Ascending aorta (tissue), 2 donors: Measurements from ENCODE around the gene CD40. TPM values are rescaled to one million over a fixed set of nuclear protein-coding genes. Genes with fewer than 3 reads are reported as not detected.

Source experiments
- DNase-seq, 2 donors: peaks; one replicate each; pipeline ENCODE4 v3.0.0-alpha.2; 2019; ENCODE audit warnings: low spot score in 2 of 2
- H3K27ac ChIP-seq, 2 donors: fragments of 200-600 bp; sonication (generic); one replicate each; pipeline ENCODE4 v1.5.1; 2016 to 2017; ENCODE audit warnings: mild to moderate bottlenecking in 1 of 2
- H3K27me3 ChIP-seq: fragments of 200-600 bp; sonication (generic); one replicate; pipeline ENCODE4 v1.5.1; 2017
- H3K36me3 ChIP-seq, 2 donors: fragments of 200-600 bp; sonication (generic); one replicate each; pipeline ENCODE4 v1.5.1; 2016
- H3K4me1 ChIP-seq, 2 donors: fragments of 200-600 bp; sonication (generic); one replicate each; pipeline ENCODE4 v1.5.1; 2016 to 2017; ENCODE audit warnings: mild to moderate bottlenecking in 1 of 2
- H3K4me3 ChIP-seq, 2 donors: fragments of 200-600 bp; sonication (generic); one replicate each; pipeline ENCODE4 v1.5.1; 2016 to 2017; ENCODE audit warnings: mild to moderate bottlenecking in 1 of 2
- H3K9me3 ChIP-seq, 2 donors: fragments of 200-600 bp; sonication (generic); one replicate each; pipeline ENCODE4 v1.5.1; 2016
- CTCF ChIP-seq, 3 experiments: fragments of 200-600 bp in 2 of 3; fragments of 450-650 bp in 1 of 3; sonication (generic) in 2 of 3; IDR thresholded peaks; one replicate each; pipeline ENCODE4 v1.5.1; 2016 to 2019; ENCODE audit warnings: antibody characterized with exemption in 3 of 3, mild to moderate bottlenecking in 1 of 3, moderate library complexity in 1 of 3
- intact Hi-C: fragments of 100-400 bp; cut with DNase I; formaldehyde crosslinking; loops from one replicate; pipeline ENCODE4 v1.15.1; 2023
- total RNA-seq: library from RNA; depleted of rRNA; stranded (reverse); fragments of >200 nt; gene quantifications from one replicate; pipeline ENCODE4 v1.1.0, GENCODE V29; 2016

CD40 gene
- total RNA-seq, 1 donor from 2014 or later = 34.7 TPM

GRCh38 chr20:46152824-46153586 lies 34.9 kb downstream of the CD40 start:
- no peaks in the 10 kb centered on the region for H3K27me3 ChIP-seq
- H3K4me1 ChIP-seq = no peaks in the 10 kb centered on the region
- TF ChIP-seq CTCF (IDR thresholded peaks at IDR 0.05) = no peak
- H3K36me3 ChIP-seq = no peaks in the 10 kb centered on the region
- intact Hi-C loops = no loop called here
- no peak overlapping the region for H3K27ac ChIP-seq
- H3K9me3 ChIP-seq = no peaks in the 10 kb centered on the region
- DNase-seq = no peak
- H3K4me3 ChIP-seq = no peak overlapping the region

- H3K27ac ChIP-seq = no peak overlapping the region
- intact Hi-C loops = no loop called here
- TF ChIP-seq CTCF (IDR thresholded peaks at IDR 0.05) = no peak
- no peak overlapping the region for H3K4me3 ChIP-seq
- H3K36me3 ChIP-seq = no peaks in the 10 kb centered on the region
- H3K27me3 ChIP-seq = no peaks in the 10 kb centered on the region
- H3K4me1 ChIP-seq = no peaks in the 10 kb centered on the region
- H3K9me3 ChIP-seq = no peaks in the 10 kb centered on the region
- no peak for DNase-seq
Measured at GRCh38 chr20:46154305-46154704, 36.2 kb downstream of the CD40 start.

GRCh38 chr20:46154796-46155195 lies 36.7 kb downstream of the CD40 start:
- H3K27ac ChIP-seq = no peak overlapping the region
- no peak overlapping the region for H3K4me3 ChIP-seq
- no peaks in the 10 kb centered on the region for H3K4me1 ChIP-seq
- no peaks in the 10 kb centered on the region for H3K36me3 ChIP-seq
- H3K27me3 ChIP-seq = no peaks in the 10 kb centered on the region
- intact Hi-C loops = no loop called here
- no peak for DNase-seq
- TF ChIP-seq CTCF (IDR thresholded peaks at IDR 0.05) = no peak
- H3K9me3 ChIP-seq = no peaks in the 10 kb centered on the region

GRCh38 chr20:46156065-46156464 lies 38.0 kb downstream of the CD40 start:
- TF ChIP-seq CTCF (IDR thresholded peaks at IDR 0.05) = no peak
- Histone ChIP-seq H3K4me1 (no peaks in the 10 kb centered on the region), H3K27me3 (no peaks in the 10 kb centered on the region), H3K27ac (no peak overlapping the region), H3K9me3 (no peaks in the 10 kb centered on the region), H3K4me3 (no peak overlapping the region), H3K36me3 (no peaks in the 10 kb centered on the region)
- intact Hi-C loops = no loop called here
- DNase-seq = no peak

- no peak for DNase-seq
- H3K27ac ChIP-seq = no peak overlapping the region
- H3K27me3 ChIP-seq = no peaks in the 10 kb centered on the region
- no peak for TF ChIP-seq CTCF (IDR thresholded peaks at IDR 0.05)
- no peaks in the 10 kb centered on the region for H3K9me3 ChIP-seq
- no peaks in the 10 kb centered on the region for H3K36me3 ChIP-seq
- intact Hi-C loops = no loop called here
- H3K4me3 ChIP-seq = no peak overlapping the region
- H3K4me1 ChIP-seq = no peaks in the 10 kb centered on the region
Measured at GRCh38 chr20:46157076-46157592, 39.0 kb downstream of the CD40 start.
